Ramos (cell line): ENCODE data around the gene POLG.

ENCODE experiments used
- in situ Hi-C: fragments of 300-500 bp; cut with MboI; formaldehyde crosslinking; loops from one replicate; pipeline ENCODE4 v1.14.3; 2022; ENCODE audit warnings: low sequenced_read_pairs; ENCODE audit not compliant: unreplicated experiment

POLG gene

DNA sequence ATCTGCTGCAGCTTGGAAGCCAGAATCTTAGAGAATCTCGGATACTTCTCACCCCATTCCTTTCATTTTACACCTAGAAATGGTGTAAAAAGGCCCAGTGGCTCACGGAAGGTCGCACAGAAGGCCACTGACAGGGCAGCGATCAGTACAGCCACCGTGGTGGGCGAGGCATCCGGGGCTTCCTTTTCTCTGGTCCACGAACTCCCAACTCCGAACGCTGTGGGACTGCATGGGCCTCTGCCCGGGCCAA is 36.3 kb upstream of the POLG start:
- in situ Hi-C loops: no loop called here

DNA sequence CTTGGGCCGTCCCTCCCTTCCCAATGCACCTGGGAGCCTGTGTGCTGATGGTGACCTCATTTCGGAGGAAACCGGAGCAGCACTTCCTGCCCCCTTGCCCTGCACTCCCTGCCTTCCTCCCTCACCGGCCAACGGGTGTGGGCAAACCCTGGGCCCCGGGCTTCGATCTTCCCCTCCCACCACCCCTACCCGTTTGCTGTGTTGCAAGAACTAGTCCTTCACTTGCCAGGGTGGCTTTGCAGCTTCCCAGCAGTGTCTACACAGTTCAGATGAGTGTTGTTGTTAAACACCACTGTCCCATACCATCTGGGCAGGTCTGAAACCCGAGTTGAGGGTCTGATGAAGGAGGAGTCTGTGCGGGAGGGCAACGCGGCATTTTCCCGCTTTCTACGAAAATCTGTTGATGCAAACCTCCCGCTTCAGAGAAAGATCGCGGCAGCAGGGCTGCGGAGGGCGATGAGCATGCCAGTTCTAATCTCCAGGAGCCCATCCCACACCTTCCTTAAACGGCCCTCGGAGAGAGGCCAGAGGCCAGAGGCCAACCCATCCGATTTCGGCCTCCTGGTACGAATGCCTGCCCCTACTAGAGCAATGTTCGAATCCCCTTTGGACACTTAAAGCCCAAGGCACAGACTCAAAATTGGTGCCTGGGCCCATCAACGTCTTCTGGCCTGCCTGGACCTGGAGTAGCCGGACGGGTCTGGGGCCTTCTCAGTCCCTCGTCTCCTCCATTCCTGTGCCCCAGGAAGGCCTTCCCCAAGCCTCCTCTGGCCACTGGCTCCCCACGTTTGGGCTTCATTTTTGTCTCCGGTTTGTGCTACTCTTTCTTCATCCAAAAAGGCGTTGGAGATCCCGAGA is 35.7 kb upstream of the POLG start:
- in situ Hi-C loops: no loop called here

DNA sequence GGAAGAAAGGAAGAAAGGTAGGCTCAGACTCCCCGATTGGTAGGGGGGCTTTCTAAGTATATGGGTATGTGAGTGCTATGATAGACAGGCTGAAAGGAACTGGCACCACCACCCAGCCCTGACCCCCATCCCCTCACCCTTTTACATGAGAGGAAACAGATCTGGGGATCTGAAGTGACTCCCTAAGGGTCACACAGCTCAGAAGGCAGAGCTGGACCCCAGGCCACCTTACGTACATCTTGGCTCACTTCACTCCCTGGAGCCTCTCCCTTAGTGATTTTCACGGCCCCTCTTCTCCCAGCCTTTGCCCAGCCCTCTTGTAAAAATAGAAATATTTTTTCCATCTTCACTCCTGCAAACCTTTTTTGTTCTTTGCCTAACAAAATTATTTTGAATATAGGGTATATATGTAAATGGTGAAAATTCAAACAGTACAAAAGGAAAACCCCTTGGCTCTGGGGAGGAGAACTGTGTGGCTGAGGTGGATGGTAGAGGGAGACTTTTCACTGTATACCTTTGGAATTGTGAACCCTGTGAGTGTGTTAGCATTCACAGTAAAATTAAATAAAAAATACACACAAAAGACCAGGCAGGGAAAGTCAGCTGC is 34.8 kb upstream of the POLG start:
- in situ Hi-C loops: no loop called here

DNA sequence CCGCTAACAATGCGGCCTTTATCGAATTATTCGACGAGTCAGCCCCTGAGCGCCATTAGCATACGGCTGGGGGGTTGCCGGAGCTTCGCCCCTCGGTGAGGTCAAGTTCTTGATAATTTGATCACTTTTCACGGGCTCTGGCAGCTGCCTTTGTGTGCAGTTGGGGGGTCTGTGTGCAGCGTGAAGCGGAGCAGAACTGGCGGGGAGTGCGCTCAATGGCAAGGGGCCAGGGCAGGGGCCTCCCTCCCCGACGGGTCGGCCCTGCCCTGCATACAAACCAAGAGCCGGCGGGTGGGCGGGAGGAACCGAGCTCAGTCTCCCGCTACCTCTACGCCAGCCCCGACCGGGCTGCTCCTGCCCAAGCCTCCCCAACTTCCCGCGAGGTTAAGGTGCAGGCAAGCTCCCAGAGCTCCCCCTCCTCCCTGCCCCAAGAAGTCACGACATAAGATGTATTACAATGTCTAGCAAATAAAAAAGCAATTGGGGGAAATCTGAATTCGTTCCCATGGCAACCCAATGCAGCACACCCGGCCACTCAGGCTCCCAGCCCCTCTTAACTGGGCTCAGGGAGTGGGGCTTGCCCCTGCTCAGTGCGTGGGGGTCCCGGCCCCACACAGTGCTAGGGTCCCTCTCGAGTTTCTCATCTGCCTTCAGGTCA is 34.1 kb upstream of the POLG start:
- in situ Hi-C loops: no loop called here

DNA sequence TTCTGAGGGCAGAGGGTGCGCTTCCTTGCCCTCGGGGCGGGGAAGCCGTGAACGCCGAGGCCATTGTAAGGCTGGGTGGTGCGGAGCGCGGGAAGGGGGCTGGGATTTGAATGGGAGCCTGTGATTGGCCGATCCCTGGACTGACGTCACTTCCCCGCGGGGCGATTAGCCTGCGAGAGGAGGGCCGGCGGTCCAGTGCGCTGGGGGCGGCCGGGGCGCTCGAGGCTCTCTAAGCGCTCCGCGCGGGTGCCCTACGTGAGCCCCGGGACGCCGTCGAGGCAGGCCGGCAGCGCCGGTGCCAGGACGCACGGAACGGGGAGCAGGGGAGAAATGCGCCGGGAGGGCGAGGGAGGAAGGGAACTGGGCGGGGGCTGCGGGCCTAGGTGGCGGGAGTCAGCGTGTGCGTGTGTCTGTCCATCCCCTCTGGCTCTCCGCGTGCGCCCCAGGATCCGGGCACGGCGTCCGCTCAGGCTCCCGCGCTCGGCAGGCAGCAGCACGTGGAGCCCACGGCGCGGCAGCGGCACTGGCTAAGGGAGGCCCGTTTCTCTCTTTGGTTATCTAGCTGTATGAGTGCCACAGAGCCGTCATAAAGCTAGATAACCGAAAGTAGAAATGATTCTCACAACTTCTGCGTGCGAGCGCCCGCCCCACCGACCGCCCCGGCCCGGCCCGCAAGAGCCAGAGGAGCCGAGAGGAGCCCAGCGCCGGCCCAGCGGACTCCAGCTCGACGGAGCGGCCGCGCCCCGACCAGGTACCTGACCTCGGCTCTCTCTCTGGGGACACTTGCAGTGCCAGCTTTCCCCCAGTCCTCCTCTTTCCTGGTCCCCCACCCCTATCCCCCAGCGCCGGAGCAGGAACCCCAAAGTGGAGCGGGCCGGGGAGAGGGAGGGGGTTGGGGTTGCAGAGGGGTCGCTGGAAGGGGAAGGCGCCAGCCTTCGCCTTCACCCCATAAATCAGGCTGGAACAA is 33.1 kb upstream of the POLG start:
- in situ Hi-C loops: no loop called here

DNA sequence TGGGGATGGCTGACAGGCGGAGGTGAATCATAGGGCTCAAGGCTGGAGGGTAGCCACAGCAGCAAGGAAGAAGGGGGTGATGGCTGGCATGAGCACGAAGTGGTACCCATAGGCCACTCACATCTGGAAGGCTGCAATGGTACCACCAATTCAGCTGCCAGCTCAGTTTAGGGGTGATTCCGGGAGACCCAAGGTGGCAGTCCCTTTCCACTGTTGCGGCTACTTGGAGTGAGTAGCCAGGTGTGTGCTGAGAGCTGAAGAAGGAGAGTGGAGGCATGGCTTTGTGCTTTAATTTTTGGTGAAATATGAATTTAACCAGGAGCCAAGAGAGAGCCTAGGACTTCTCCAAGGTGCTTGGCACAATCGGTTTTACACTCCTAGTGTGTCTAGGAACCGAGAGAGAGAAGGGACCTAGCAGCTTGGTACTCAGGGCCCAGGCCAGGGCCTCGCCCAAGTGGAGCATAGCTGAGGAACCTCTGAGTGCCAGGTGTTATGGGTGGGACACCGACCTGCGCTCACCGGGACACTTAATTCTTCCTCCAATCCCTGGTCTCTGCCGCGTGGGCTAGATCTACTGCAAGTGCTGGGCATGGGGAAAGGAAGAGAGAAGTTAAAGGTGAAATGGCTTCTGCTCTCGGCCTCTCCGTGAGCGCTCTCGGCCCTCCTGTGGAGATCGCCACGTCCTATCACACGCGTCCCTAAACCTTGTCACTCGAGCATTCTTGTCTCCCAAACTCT is 32.2 kb upstream of the POLG start:
- in situ Hi-C loops: no loop called here

DNA sequence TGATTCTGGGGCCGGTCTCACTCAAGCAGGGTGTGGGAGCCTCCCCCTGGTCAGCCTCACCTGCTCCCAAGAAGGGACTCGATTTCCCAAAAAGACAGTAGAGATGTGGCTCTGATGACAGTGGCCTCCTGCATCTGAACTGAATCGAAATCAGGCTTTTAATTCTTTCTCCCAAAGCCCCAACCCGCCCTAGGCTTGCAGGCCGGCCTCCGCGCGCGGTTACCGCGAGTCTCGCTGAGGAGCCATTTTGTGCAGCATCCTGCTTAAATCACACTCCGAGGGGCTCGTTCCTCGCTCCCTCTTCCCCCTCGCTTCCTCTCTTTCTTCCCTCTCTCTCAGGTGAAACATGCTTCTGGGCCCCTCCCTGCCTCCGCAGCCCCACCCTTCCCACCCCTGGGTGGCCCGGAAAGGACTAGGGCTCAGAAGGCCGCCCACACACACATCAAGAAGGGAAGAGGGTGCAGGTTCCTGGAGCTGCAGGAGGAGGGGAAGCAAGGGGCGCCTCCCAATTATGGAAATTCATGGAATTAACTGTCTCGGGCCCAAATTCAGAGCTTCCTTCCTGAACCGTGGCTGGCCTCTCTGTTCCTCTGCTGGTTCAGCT is 30.9 kb upstream of the POLG start:
- in situ Hi-C loops: no loop called here

DNA sequence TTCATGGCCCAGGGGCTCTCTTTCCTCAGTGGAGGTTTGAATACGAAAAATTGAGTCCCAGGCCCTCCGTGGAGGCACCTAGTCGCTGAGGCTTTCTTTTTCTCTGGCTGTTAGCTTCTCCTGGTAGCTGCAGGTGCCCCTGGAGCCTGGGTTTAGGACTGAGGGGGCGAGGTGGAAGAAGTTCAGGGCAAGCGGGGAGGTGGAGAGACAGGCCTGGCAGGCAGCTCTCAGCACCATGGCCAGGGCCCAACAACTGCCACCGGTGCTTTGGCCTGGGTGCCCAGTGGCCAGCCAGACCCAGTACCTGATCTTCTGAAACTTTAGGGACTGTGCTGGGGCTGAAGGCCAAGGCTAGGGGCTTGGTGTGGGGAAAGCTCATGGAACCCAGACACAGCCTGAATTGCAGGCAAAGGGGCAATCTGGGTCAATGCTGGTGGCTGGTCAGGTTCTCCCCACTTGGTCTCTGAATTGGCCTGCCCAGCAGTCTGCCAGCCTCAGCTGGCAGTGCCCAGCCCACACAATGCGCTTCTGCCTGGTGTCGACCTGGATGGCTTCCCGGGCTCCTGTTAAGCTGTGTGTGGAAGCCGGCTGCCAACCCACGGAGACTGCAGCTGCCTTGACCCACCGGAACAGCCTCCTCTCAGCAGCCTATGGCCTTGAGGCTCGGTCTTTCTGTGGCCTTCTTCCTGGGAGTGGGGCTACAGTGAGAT is 30.3 kb upstream of the POLG start:
- in situ Hi-C loops: no loop called here

DNA sequence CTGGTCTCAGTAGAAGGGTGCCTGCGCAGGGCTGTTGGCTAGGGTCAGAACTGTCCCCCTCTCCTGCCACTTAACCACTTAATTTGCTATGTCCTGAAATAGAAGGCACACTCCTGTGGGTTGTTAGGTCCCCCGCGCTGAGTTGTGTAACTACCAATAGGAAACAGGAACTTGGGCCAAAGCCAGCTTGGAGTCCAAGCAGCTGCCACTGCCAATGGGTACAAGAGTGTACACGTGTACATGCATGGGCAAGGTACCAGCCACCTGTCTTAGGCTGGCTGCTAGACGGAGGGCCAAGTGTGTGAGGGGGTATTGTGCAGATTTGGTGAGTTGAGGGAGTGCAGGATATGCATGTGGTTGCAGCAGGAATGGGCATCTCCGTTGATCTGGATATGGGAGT is 29.7 kb upstream of the POLG start:
- in situ Hi-C loops: no loop called here

DNA sequence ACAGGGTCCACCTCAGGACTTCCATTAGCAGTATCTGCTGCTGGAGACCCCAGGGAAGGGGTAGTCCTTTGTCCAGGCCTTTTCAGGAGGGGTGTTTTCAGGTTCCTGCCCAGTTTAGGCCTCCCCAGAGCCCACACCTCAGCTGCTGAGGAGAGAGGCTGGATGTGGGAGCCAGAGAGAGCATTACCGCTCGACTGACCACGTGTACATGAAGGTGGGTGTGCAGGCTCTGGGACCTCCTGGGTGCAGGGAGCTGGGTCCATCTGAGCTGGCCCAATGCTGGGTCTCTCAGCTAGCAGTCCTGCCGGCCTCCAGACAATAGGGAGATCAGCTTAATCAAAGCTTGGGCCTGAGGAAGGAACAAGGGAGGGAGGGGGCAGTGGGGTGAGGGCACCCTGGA is 29.1 kb upstream of the POLG start:
- in situ Hi-C loops: no loop called here

DNA sequence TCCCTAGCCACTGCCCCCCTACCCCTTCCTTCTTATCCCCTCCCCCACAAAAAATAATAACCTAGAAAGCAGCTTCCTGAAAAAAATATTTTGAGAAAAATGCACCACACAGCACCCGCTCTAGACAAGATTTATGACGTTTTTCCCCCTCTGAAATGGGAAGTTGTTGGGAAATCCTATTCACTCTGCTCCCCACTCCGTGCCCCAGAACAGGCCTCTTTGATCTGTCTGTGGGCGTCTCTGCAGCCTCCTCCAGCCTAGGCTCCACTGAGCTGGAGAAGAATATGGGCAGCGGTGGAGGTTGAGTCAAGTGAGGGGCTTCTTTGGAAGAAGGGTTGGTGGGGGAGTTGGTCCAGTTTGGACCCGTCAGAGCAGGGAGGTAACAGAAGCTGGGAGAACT is 28.5 kb upstream of the POLG start:
- in situ Hi-C loops: no loop called here

DNA sequence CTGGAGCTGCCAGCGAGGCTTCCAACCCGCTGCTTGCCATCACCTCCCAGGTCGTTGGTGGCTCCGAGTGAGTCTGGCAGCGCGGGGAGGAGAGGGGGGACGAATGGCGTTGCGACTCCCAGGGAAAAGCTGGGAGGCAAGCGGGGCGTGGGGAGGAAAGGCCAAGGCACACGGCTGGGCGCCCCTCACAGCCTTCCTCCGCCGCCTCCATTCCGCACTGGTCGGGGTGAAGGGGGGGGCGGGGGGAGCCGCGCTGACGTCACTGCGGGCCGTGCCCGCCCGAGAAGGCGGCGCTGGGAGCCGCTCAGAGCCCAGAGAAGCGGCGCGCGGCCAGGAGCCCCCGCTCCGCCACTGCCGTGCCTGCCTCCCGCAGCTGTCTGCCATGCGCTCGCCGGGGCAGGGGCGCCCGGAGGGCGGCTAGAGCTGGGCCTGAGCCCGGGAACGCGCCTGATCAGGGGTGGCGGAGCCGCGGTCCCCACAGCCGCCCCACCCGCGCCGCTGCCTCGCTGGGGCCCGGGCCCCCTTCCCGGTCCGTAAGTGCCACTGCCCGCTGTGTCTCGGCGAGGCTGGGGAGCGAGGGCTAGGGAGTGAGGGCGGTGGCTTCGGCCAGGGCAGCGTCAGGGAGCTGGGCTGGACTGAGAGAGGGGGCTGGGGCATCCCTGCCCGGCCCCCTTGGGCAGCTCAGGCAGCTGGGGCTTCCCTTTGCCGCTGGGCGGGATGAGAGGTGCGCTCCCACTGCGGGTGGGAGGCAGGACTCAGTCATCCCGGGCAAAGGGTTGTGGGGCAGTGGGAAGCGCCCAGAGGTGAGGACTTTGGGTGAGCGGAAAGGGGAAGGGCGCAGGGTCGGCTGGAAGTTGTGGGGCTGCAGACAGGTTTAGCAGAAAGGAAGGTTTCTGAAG is 27.8 kb upstream of the POLG start:
- in situ Hi-C loops: no loop called here

DNA sequence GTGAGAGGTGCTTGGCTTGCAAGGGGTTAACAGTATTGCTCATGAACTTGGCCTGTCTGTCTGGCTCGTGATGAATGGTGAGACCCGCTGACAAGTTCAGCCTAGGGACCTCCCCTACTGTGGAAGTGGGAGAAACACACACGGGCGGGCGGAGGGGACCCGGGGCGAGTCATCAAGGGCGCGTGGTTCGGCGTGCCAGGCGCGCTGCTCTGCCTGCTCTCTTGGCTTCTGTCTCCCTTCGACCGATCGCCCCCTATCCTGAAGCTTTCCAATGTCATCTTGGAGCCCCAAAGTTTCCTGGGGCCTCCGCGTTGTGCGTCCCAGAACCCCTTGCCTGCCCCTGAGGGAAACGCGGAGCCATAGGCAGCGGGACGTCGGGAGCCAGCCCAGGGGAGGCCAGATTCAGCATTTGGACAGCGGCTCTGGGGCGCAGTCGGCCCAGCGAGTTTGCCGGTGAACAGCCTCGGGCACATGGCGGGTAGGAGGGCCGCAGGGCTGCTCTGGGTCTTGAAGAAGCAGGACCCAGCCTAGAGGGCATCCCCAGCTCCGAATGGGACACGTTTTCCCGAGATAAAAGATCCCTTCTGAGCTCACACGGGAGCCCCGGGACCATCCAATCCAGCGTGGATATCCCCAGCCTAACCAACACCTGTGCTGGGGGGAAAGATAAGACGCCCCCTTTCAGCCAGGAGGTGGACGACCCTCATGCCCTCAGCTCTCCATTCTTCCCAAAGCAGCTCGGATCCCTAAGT is 27.0 kb upstream of the POLG start:
- in situ Hi-C loops: no loop called here

DNA sequence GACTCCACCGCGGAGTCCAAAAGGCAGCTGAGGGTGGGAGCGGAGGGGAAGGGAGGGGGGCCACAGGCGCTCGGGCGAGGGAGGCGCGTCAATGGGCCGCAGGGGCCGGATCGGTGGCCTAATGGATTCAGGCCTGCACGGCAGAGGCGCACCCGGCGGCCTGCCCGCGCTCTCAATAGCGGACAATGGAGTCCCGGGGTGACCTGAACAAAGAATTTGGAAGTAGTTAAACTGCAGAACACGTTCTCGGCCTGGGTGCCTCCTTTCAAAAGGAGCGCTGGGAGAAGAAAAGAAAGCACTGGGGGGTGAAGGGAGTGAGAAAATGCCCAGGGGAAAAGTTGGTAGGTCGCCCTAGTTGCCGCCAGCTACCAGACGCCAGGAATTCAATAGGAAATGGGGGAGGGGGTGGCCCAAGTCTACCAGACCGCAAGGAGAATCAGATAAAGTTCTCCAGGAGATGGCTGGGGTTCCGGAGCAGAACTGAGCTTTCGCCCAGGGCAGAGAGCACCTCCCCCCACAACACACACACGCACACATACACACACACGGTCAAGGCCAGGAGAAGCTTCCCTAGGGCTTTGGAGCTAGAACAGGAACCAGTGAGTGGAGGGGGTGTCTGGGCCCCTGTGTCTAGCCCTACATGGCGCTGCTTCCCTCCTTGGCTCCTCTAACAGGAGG is 25.8 kb upstream of the POLG start:
- in situ Hi-C loops: no loop called here

DNA sequence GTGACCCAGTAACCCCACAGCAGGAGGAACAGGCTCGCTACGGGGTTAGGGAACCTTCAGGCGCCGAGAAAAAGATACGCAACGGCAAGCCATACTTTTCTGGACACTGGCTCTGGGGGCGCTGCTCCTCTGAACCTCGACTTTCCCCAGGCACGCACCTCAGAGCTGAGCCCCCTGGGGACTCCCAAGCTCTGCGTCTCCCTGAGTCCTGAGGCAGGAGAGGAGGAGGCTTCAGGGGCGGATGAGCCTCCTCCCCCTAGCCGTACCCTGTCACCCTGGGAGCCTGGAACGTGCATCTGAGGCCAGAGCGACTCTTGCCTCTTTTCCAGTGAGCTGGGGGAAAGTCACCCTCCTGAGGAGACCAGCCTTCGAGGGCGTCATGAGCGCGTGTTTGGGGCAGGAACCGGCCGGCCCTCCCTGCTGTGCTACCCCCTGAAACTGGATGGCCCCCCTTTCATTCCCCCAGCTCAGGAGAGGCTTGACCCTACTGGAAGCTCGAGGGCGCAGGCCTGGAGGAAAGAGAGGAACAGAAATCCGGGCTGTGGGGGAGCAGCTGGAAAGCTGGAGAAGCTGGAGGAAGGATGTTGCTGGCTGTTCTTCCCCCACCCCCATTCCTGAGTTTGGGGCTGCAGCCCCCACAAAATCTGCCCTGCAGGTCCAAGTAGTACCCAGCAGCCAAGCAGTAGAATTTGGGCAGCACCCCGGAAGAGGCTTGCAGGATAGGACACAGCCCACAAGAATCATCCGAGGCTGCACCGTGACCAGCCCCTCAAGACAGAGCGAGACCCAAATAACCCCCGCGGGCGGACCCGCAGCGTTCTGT is 25.1 kb upstream of the POLG start:
- in situ Hi-C loops: loop anchor here (10.0 kb wide), 1 partner anchor 105 kb away; no protein-coding TSS in a partner anchor
